Mesendoderm (in vitro differentiated cells): ENCODE data around the gene AMMECR1.
"Not testable (repeated sequence)": the region's sequence is repeated elsewhere in the genome, so short reads cannot be mapped to it uniquely, and the experiment has no call there.

Source experiments
- DNase-seq: peaks from one replicate; pipeline ENCODE4 v3.0.0; 2013
- H2AK5ac ChIP-seq: 2 replicates; pipeline ENCODE4 v1.6.1; 2013; ENCODE audit warnings: low read length, inconsistent platforms
- H2BK120ac ChIP-seq: 2 replicates; pipeline ENCODE4 v1.6.1; 2013; ENCODE audit warnings: low read depth, mild to moderate bottlenecking, low read length, moderate library complexity, mixed read lengths
- H2BK15ac ChIP-seq: replicated peaks from 2 replicates; pipeline ENCODE4 v1.6.1; 2013; ENCODE audit warnings: low read depth, mild to moderate bottlenecking, moderate library complexity
- H2BK5ac ChIP-seq: 2 replicates; pipeline ENCODE4 v1.6.1; 2013; ENCODE audit warnings: low read length, inconsistent platforms
- H3K18ac ChIP-seq: 2 replicates; pipeline ENCODE4 v1.6.1; 2013; ENCODE audit warnings: mild to moderate bottlenecking, low read length, mixed read lengths
- H3K23ac ChIP-seq: one replicate; pipeline ENCODE4 v1.6.1; 2013; ENCODE audit warnings: low read length
- H3K27ac ChIP-seq: 2 replicates; pipeline ENCODE4 v1.5.1; 2013; ENCODE audit warnings: low read depth, mild to moderate bottlenecking, inconsistent platforms, low read length, moderate library complexity
- H3K27me3 ChIP-seq: 2 replicates; pipeline ENCODE4 v1.6.1; 2013; ENCODE audit warnings: low read length, control low read depth, mild to moderate bottlenecking, inconsistent platforms; ENCODE audit not compliant: insufficient read depth, poor library complexity
- H3K36me3 ChIP-seq: 2 replicates; pipeline ENCODE4 v1.6.1; 2013; ENCODE audit warnings: low read length, inconsistent platforms; ENCODE audit not compliant: control insufficient read depth, insufficient read depth
- H3K4ac ChIP-seq: one replicate; pipeline ENCODE4 v1.6.1; 2013; ENCODE audit warnings: low read depth, mild to moderate bottlenecking, low read length, moderate library complexity
- H3K4me1 ChIP-seq: 2 replicates; pipeline ENCODE4 v1.6.1; 2013; ENCODE audit warnings: low read depth, low read length, inconsistent platforms; ENCODE audit not compliant: control insufficient read depth
- H3K4me2 ChIP-seq: 2 replicates; pipeline ENCODE4 v1.6.1; 2013; ENCODE audit warnings: low read length
- H3K4me3 ChIP-seq: 2 replicates; pipeline ENCODE4 v1.5.1; 2013; ENCODE audit warnings: mild to moderate bottlenecking, low read length
- H3K56ac ChIP-seq: one replicate; pipeline ENCODE4 v1.6.1; 2013; ENCODE audit warnings: low read length
- H3K79me1 ChIP-seq: 2 replicates; pipeline ENCODE4 v1.6.1; 2013; ENCODE audit warnings: low read length, inconsistent platforms
- H3K79me2 ChIP-seq: 2 replicates; pipeline ENCODE4 v1.6.1; 2013; ENCODE audit warnings: mild to moderate bottlenecking, low read length; ENCODE audit not compliant: control insufficient read depth, insufficient read depth
- H3K9ac ChIP-seq: 2 replicates; pipeline ENCODE4 v1.6.1; 2013; ENCODE audit warnings: low read length, inconsistent platforms
- H4K5ac ChIP-seq: one replicate; pipeline ENCODE4 v1.6.1; 2013; ENCODE audit warnings: low read length
- H4K8ac ChIP-seq: one replicate; pipeline ENCODE4 v1.6.1; 2013; ENCODE audit warnings: low read depth, mild to moderate bottlenecking, control low read depth, low read length, moderate library complexity
- WGBS: extraction: QIAGEN DNeasy Blood & Tissue Kit; methylation state at CpG from one replicate; pipeline ENCODE4 v1.1.7; 2013; ENCODE audit warnings: low lambda C conversion rate, missing lambda C conversion rate; ENCODE audit not compliant: insufficient coverage; ENCODE audit errors: extremely low coverage; 5-methylcytosine and 5-hydroxymethylcytosine counted together

AMMECR1 gene

GRCh38 chrX:110242371-110242770 is 75.5 kb downstream of the AMMECR1 start:
- WGBS: no CpG with 5 or more reads among the region's 1 CpG
- no peak overlapping the region for H3K23ac ChIP-seq
- no peak overlapping the region for H2BK5ac ChIP-seq
- no peak overlapping the region for H2AK5ac ChIP-seq
- no peak overlapping the region for H2BK120ac ChIP-seq
- no peaks in the 10 kb centered on the region for H3K79me2 ChIP-seq
- H3K18ac ChIP-seq: no peak overlapping the region
- no peak overlapping the region for H3K4me3 ChIP-seq
- H3K9ac ChIP-seq: no peak overlapping the region
- no peaks in the 10 kb centered on the region for H3K79me1 ChIP-seq
- DNase-seq: no peak
- no peak overlapping the region for H3K27ac ChIP-seq
- H3K27me3 ChIP-seq: no peaks in the 10 kb centered on the region
- H3K4me1 ChIP-seq: no peaks in the 10 kb centered on the region
- no peak overlapping the region for H3K4ac ChIP-seq
- no peaks in the 10 kb centered on the region for H3K36me3 ChIP-seq
- H4K5ac ChIP-seq: no peak overlapping the region
- H4K8ac ChIP-seq: no peak overlapping the region
- no peak overlapping the region for H3K4me2 ChIP-seq
- no peak overlapping the region for H3K56ac ChIP-seq
- no peak overlapping the region for H2BK15ac ChIP-seq

GRCh38 chrX:110241816-110242215 is 76.1 kb downstream of the AMMECR1 start:
- H2BK120ac ChIP-seq: no peak overlapping the region
- no peak overlapping the region for H3K4me3 ChIP-seq
- H3K27me3 ChIP-seq: no peaks in the 10 kb centered on the region
- H3K4me1 ChIP-seq: no peaks in the 10 kb centered on the region
- no peaks in the 10 kb centered on the region for H3K79me1 ChIP-seq
- no peaks in the 10 kb centered on the region for H3K79me2 ChIP-seq
- H2BK5ac ChIP-seq: no peak overlapping the region
- H3K9ac ChIP-seq: no peak overlapping the region
- no peak overlapping the region for H3K23ac ChIP-seq
- no peak overlapping the region for H2AK5ac ChIP-seq
- no peak overlapping the region for H4K5ac ChIP-seq
- DNase-seq: no peak
- no peak overlapping the region for H4K8ac ChIP-seq
- H2BK15ac ChIP-seq: no peak overlapping the region
- H3K56ac ChIP-seq: no peak overlapping the region
- no peak overlapping the region for H3K4ac ChIP-seq
- no peak overlapping the region for H3K4me2 ChIP-seq
- no peak overlapping the region for H3K18ac ChIP-seq
- WGBS: no CpG with 5 or more reads among the region's 1 CpG
- H3K27ac ChIP-seq: no peak overlapping the region
- H3K36me3 ChIP-seq: no peaks in the 10 kb centered on the region

- H3K79me1 ChIP-seq, H3K4ac ChIP-seq, H3K18ac ChIP-seq, H3K36me3 ChIP-seq, H3K4me1 ChIP-seq, H3K4me2 ChIP-seq, H4K8ac ChIP-seq, H2BK15ac ChIP-seq, H3K23ac ChIP-seq, H3K4me3 ChIP-seq, H3K9ac ChIP-seq, H3K27ac ChIP-seq, H4K5ac ChIP-seq, H3K56ac ChIP-seq, H3K79me2 ChIP-seq, H3K27me3 ChIP-seq, H2BK120ac ChIP-seq, H2BK5ac ChIP-seq, H2AK5ac ChIP-seq, DNase-seq: not testable (repeated sequence)
- WGBS: no CpG with 5 or more reads among the region's 5 CpGs
Measured at GRCh38 chrX:110238259-110238658, 79.6 kb downstream of the AMMECR1 start.

GRCh38 chrX:110231485-110231884 is 86.4 kb downstream of the AMMECR1 start:
- H3K18ac ChIP-seq, H3K79me2 ChIP-seq, H3K56ac ChIP-seq, H3K4me3 ChIP-seq, H4K5ac ChIP-seq, H2AK5ac ChIP-seq, H2BK15ac ChIP-seq, DNase-seq, H3K4me1 ChIP-seq, H4K8ac ChIP-seq, H3K4ac ChIP-seq, H3K36me3 ChIP-seq, H3K27ac ChIP-seq, H2BK5ac ChIP-seq, H3K23ac ChIP-seq, H3K27me3 ChIP-seq, H3K4me2 ChIP-seq, H3K79me1 ChIP-seq, H3K9ac ChIP-seq, H2BK120ac ChIP-seq: not testable (repeated sequence)
- no CpG with 5 or more reads among the region's 3 CpGs for WGBS

GRCh38 chrX:110229497-110230111 is 88.3 kb downstream of the AMMECR1 start:
- H3K4me3 ChIP-seq, H3K27me3 ChIP-seq: not testable (repeated sequence)

GRCh38 chrX:110228453-110228852 is 89.4 kb downstream of the AMMECR1 start:
- no peaks in the 10 kb centered on the region for H3K27me3 ChIP-seq
- no peak overlapping the region for H3K4ac ChIP-seq
- H3K23ac ChIP-seq: no peak overlapping the region
- no peak overlapping the region for H2AK5ac ChIP-seq
- no peaks in the 10 kb centered on the region for H3K36me3 ChIP-seq
- no peaks in the 10 kb centered on the region for H3K79me2 ChIP-seq
- no peak overlapping the region for H2BK5ac ChIP-seq
- no peak overlapping the region for H4K5ac ChIP-seq
- H3K27ac ChIP-seq: no peak overlapping the region
- H2BK15ac ChIP-seq: no peak overlapping the region
- H3K4me3 ChIP-seq: no peak overlapping the region
- DNase-seq: no peak
- no CpG with 5 or more reads among the region's 5 CpGs for WGBS
- H3K79me1 ChIP-seq: no peaks in the 10 kb centered on the region
- H2BK120ac ChIP-seq: no peak overlapping the region
- no peak overlapping the region for H3K56ac ChIP-seq
- H3K18ac ChIP-seq: no peak overlapping the region
- no peak overlapping the region for H3K4me2 ChIP-seq
- no peak overlapping the region for H4K8ac ChIP-seq
- no peak overlapping the region for H3K9ac ChIP-seq
- no peaks in the 10 kb centered on the region for H3K4me1 ChIP-seq

More at GRCh38 chrX:110229497-110230111, 88.3 kb downstream of the AMMECR1 start:
- not testable (repeated sequence) for H2BK15ac ChIP-seq, H3K4me1 ChIP-seq, H3K27ac ChIP-seq, H3K4me2 ChIP-seq, H3K79me2 ChIP-seq, H2BK120ac ChIP-seq, H2BK5ac ChIP-seq, H3K4ac ChIP-seq, H4K5ac ChIP-seq, H3K18ac ChIP-seq, H3K36me3 ChIP-seq, H3K79me1 ChIP-seq, H3K9ac ChIP-seq, H3K23ac ChIP-seq, H2AK5ac ChIP-seq, H4K8ac ChIP-seq
- peak overlapping the region; percentile 34 for H3K56ac ChIP-seq
- peak; percentile 62 for DNase-seq
- WGBS: no CpG with 5 or more reads among the region's 21 CpGs
